HCT116 (cell line): ENCODE data around the gene MSI2. TPM values are rescaled to one million over a fixed set of nuclear protein-coding genes. Genes with fewer than 3 reads are reported as not detected.
"Not testable (repeated sequence)": the region's sequence is repeated elsewhere in the genome, so short reads cannot be mapped to it uniquely, and the experiment has no call there.

Experiments
- ATAC-seq: fragments of 200-7000 bp; cut with Tn5 transposase; 2 replicates; pipeline ENCODE4 v1.9.1; 2020; ENCODE audit warnings: mild to moderate bottlenecking, moderate library complexity
- BruUV-seq: library from RNA; stranded (reverse); fragments of 400-500 nt; replicated peaks from 2 replicates; lab custom pipeline; 2021; lab: Mats Ljungman, UMichigan
- CTCF ChIA-PET: fragments of 300-600 bp; sonication (Branson Sonifier 250); formaldehyde crosslinking; loops from one replicate; lab custom pipeline; 2021; ENCODE audit warnings: antibody characterized with exemption; lab: Charles Lee
- POLR2A ChIA-PET: fragments of 300-600, 350-600 bp; sonication (Branson Sonifier 250); formaldehyde crosslinking; loops from one replicate; lab custom pipeline; 2021; ENCODE audit warnings: antibody characterized with exemption; lab: Charles Lee
- RAD21 ChIA-PET, 2 experiments: fragments of 300-600 bp; sonication (Branson Sonifier 250); formaldehyde crosslinking; loops; one replicate each; lab custom pipeline; 2023; ENCODE audit warnings: low total read pairs in 2 of 2; ENCODE audit not compliant: uncharacterized antibody in 2 of 2, unreplicated experiment in 2 of 2, low non-redundant PET in 1 of 2; lab: Charles Lee
- DNase-seq: peaks from one replicate; pipeline ENCODE4 v3.0.0-alpha.2; 2010; ENCODE audit warnings: low read depth, low spot score
- H2AFZ ChIP-seq: fragments of 200-600 bp; shearing (Covaris generic), sonication (generic); 2 replicates; pipeline ENCODE4 v1.6.1; 2017; ENCODE audit warnings: low read depth, mixed run types, mixed read lengths, antibody characterized with exemption, low read length; ENCODE audit not compliant: poor library complexity, severe bottlenecking
- H3K27ac ChIP-seq: 2 replicates; pipeline ENCODE4 v1.5.1; 2012; ENCODE audit warnings: low read depth, low read length
- H3K27me3 ChIP-seq: fragments of 200-600 bp; sonication (generic); 2 replicates; pipeline ENCODE4 v1.6.1; 2016; ENCODE audit warnings: mixed run types, low read length, mixed read lengths; ENCODE audit not compliant: insufficient read depth
- H3K36me3 ChIP-seq, 2 experiments: fragments of 200-500 bp in 1 of 2; fragments of 200-600 bp in 1 of 2; sonication (Bioruptor generic) in 1 of 2; sonication (generic) in 1 of 2; 2 replicates each; pipeline versions ENCODE4 v1.5.1 to v1.6.1; 2014 to 2016; ENCODE audit warnings: low read length in 2 of 2, inconsistent platforms in 1 of 2, mixed read lengths in 1 of 2, mixed run types in 1 of 2; ENCODE audit not compliant: insufficient read depth in 2 of 2, control insufficient read depth in 1 of 2
- H3K4me1 ChIP-seq, 2 experiments: fragments of 200-600 bp in 1 of 2; sonication (generic) in 1 of 2; 2 replicates each; pipeline versions ENCODE4 v1.5.1 to v1.6.1; 2012 to 2017; ENCODE audit warnings: low read length in 2 of 2, inconsistent platforms in 1 of 2, mild to moderate bottlenecking in 1 of 2, mixed read lengths in 1 of 2, mixed run types in 1 of 2, moderate library complexity in 1 of 2; ENCODE audit not compliant: insufficient read depth in 2 of 2, control insufficient read depth in 1 of 2
- H3K4me2 ChIP-seq: fragments of 200-600 bp; sonication (generic); 2 replicates; pipeline ENCODE4 v1.6.1; 2017; ENCODE audit warnings: mixed run types, low read length, mixed read lengths
- H3K4me3 ChIP-seq, 2 experiments: fragments of 200-600 bp in 1 of 2; sonication (generic) in 1 of 2; replicated peaks in 1 of 2; 2 replicates each; pipeline ENCODE4 v1.5.1; 2011 to 2016; ENCODE audit warnings: low read length in 2 of 2, control low read depth in 1 of 2, low read depth in 1 of 2, mild to moderate bottlenecking in 1 of 2, mixed read lengths in 1 of 2, mixed run types in 1 of 2
- H3K79me2 ChIP-seq: fragments of 200-600 bp; sonication (generic); 2 replicates; pipeline ENCODE4 v1.6.1; 2017; ENCODE audit warnings: mild to moderate bottlenecking, mixed run types, low read length, moderate library complexity, mixed read lengths; ENCODE audit not compliant: insufficient read depth
- H3K9ac ChIP-seq: fragments of 200-600 bp; sonication (generic); 2 replicates; pipeline ENCODE4 v1.6.1; 2016; ENCODE audit warnings: low read length, mixed read lengths
- H3K9me2 ChIP-seq: fragments of 200-600 bp; sonication (generic), shearing (Covaris generic); 2 replicates; pipeline ENCODE4 v1.6.1; 2017; ENCODE audit warnings: mixed run types, mild to moderate bottlenecking, moderate library complexity; ENCODE audit not compliant: insufficient read depth
- H3K9me3 ChIP-seq, 2 experiments: fragments of 200-500 bp in 1 of 2; fragments of 200-600 bp in 1 of 2; sonication (Bioruptor generic) in 1 of 2; sonication (generic) in 1 of 2; 2 replicates each; pipeline ENCODE4 v1.6.1; 2014 to 2017; ENCODE audit warnings: low read length in 2 of 2, mixed read lengths in 2 of 2, inconsistent platforms in 1 of 2, low read depth in 1 of 2, mild to moderate bottlenecking in 1 of 2, mixed run types in 1 of 2, moderate library complexity in 1 of 2; ENCODE audit not compliant: control insufficient read depth in 1 of 2, insufficient read depth in 1 of 2
- H4K20me1 ChIP-seq: fragments of 200-600 bp; sonication (generic), shearing (Covaris generic); 2 replicates; pipeline ENCODE4 v1.6.1; 2017; ENCODE audit warnings: mixed run types, mild to moderate bottlenecking, moderate library complexity; ENCODE audit not compliant: insufficient read depth
- CBX3 ChIP-seq: IDR thresholded peaks from 2 replicates; pipeline ENCODE4 v1.6.1; 2012; ENCODE audit warnings: low read depth
- ZBTB33 ChIP-seq: IDR thresholded peaks from 2 replicates; pipeline ENCODE4 v1.6.1; 2011; ENCODE audit warnings: mild to moderate bottlenecking, low read length, moderate library complexity; ENCODE audit not compliant: insufficient replicate concordance; ENCODE audit errors: extremely low read depth
- intact Hi-C: fragments of 100-400 bp; cut with micrococcal nuclease; formaldehyde crosslinking; loops from 2 replicates; pipeline ENCODE4 v1.10.0; 2022
- total RNA-seq: library from RNA; stranded (reverse); gene quantifications from one replicate; pipeline ENCODE4 v1.2.1, GENCODE V29; 2021; ENCODE audit not compliant: unreplicated experiment

Gene MSI2
- total RNA-seq, 1 experiment from 2014 or later = 137 TPM

- no TSS peak for BruUV-seq
- no peak for ATAC-seq
- POLR2A ChIA-PET = no interaction called here
- peaks cover 0 to 38% of the 10 kb centered on the region in 2 experiments; a peak in 2 of 4 replicates for H3K36me3 ChIP-seq
- H3K9ac ChIP-seq = no peak overlapping the region
- no peak overlapping the region for H3K4me2 ChIP-seq
- RAD21 ChIA-PET = no interaction called here
- CTCF ChIA-PET = no interaction called here
- H3K79me2 ChIP-seq = peaks cover 22% of the 10 kb centered on the region
- peaks cover 0 to 13% of the 10 kb centered on the region in 2 experiments; a peak in 2 of 4 replicates for H3K9me3 ChIP-seq
- peaks cover 26 to 31% of the 10 kb centered on the region in 2 experiments for H3K4me1 ChIP-seq
- H3K27ac ChIP-seq = no peak overlapping the region
- intact Hi-C loops = no loop called here
- DNase-seq = no peak
- no peaks in the 10 kb centered on the region for H4K20me1 ChIP-seq
- TF ChIP-seq ZBTB33 = no peak
- TF ChIP-seq CBX3 = no peak
- no peaks in the 10 kb centered on the region for H3K27me3 ChIP-seq
- no peaks in the 10 kb centered on the region for H3K9me2 ChIP-seq
- no peak overlapping the region for H3K4me3 ChIP-seq
- no peak overlapping the region for H2AFZ ChIP-seq
These were observed 42.9 kb downstream of the MSI2 start for GRCh38 chr17:57299176-57299575.

GRCh38 chr17:57300592-57300991 lies 44.3 kb downstream of the MSI2 start:
- BruUV-seq, H3K9ac ChIP-seq, H3K4me3 ChIP-seq, H3K9me2 ChIP-seq, H3K27me3 ChIP-seq, H4K20me1 ChIP-seq, H3K27ac ChIP-seq, H3K4me2 ChIP-seq, H2AFZ ChIP-seq, POLR2A ChIA-PET, ATAC-seq, CTCF ChIA-PET, intact Hi-C loops, DNase-seq, RAD21 ChIA-PET: not testable (repeated sequence)
- Histone ChIP-seq H3K79me2 (peaks cover 18% of the 10 kb centered on the region), H3K4me1 (peaks cover 12 to 17% of the 10 kb centered on the region in 2 experiments), H3K36me3 (peaks cover 0 to 38% of the 10 kb centered on the region in 2 experiments; a peak in 2 of 4 replicates), H3K9me3 (peaks cover 0 to 13% of the 10 kb centered on the region in 2 experiments; a peak in 2 of 4 replicates)
